ENCODE measurements around the gene MTFR2.
"Not testable (repeated sequence)": the region's sequence is repeated elsewhere in the genome, so short reads cannot be mapped to it uniquely, and the experiment has no call there.

The MTFR2 gene

GRCh38 chr6:136224974-136225373 lies 25.1 kb downstream of the MTFR2 start:
- H3K9me3 ChIP-seq (ENCODE audit: control insufficient read depth, insufficient read depth, low read length): not testable (repeated sequence)

GRCh38 chr6:136216503-136217401 lies 33.4 kb downstream of the MTFR2 start:
- no peaks in the 10 kb centered on the region for H3K4me1 ChIP-seq (ENCODE audit: insufficient read depth, low read length)

More at GRCh38 chr6:136224974-136225373, 25.1 kb downstream of the MTFR2 start:
- not testable (repeated sequence) for H3K9ac ChIP-seq (ENCODE audit: low read depth, low read length); H3K4me1 ChIP-seq (ENCODE audit: insufficient read depth, low read length); H3K36me3 ChIP-seq (ENCODE audit: insufficient read depth, low read length)

GRCh38 chr6:136213853-136214252 lies 36.3 kb downstream of the MTFR2 start:
- Histone ChIP-seq H3K9me3 (ENCODE audit: control insufficient read depth, insufficient read depth, low read length) (no peaks in the 10 kb centered on the region), H3K36me3 (ENCODE audit: insufficient read depth, low read length) (no peaks in the 10 kb centered on the region)

More at GRCh38 chr6:136216503-136217401, 33.4 kb downstream of the MTFR2 start:
- Histone ChIP-seq H3K9me3 (ENCODE audit: control insufficient read depth, insufficient read depth, low read length) (no peaks in the 10 kb centered on the region), H3K9ac (ENCODE audit: low read depth, low read length) (no peak overlapping the region), H3K36me3 (ENCODE audit: insufficient read depth, low read length) (no peaks in the 10 kb centered on the region)

GRCh38 chr6:136213012-136213539 lies 37.0 kb downstream of the MTFR2 start:
- H3K36me3 ChIP-seq (ENCODE audit: insufficient read depth, low read length): no peaks in the 10 kb centered on the region
- no peaks in the 10 kb centered on the region for H3K4me1 ChIP-seq (ENCODE audit: insufficient read depth, low read length)
- H3K9ac ChIP-seq (ENCODE audit: low read depth, low read length): no peak overlapping the region
- no peaks in the 10 kb centered on the region for H3K9me3 ChIP-seq (ENCODE audit: control insufficient read depth, insufficient read depth, low read length)

More at GRCh38 chr6:136213853-136214252, 36.3 kb downstream of the MTFR2 start:
- no peak overlapping the region for H3K9ac ChIP-seq (ENCODE audit: low read depth, low read length)
- no peaks in the 10 kb centered on the region for H3K4me1 ChIP-seq (ENCODE audit: insufficient read depth, low read length)

- H3K4me1 ChIP-seq (ENCODE audit: insufficient read depth, low read length): no peaks in the 10 kb centered on the region
- no peaks in the 10 kb centered on the region for H3K36me3 ChIP-seq (ENCODE audit: insufficient read depth, low read length)
- no peaks in the 10 kb centered on the region for H3K9me3 ChIP-seq (ENCODE audit: control insufficient read depth, insufficient read depth, low read length)
- H3K9ac ChIP-seq (ENCODE audit: low read depth, low read length): no peak overlapping the region
Observed at GRCh38 chr6:136212608-136213007, 37.5 kb downstream of the MTFR2 start.

GRCh38 chr6:136210398-136211165 lies 39.5 kb downstream of the MTFR2 start:
- no peaks in the 10 kb centered on the region for H3K36me3 ChIP-seq (ENCODE audit: insufficient read depth, low read length)
- no peaks in the 10 kb centered on the region for H3K4me1 ChIP-seq (ENCODE audit: insufficient read depth, low read length)
- no peak overlapping the region for H3K9ac ChIP-seq (ENCODE audit: low read depth, low read length)
- no peaks in the 10 kb centered on the region for H3K9me3 ChIP-seq (ENCODE audit: control insufficient read depth, insufficient read depth, low read length)

- Histone ChIP-seq H3K9ac (ENCODE audit: low read depth, low read length) (no peak overlapping the region), H3K36me3 (ENCODE audit: insufficient read depth, low read length) (no peaks in the 10 kb centered on the region), H3K4me1 (ENCODE audit: insufficient read depth, low read length) (no peaks in the 10 kb centered on the region), H3K9me3 (ENCODE audit: control insufficient read depth, insufficient read depth, low read length) (no peaks in the 10 kb centered on the region)
Observed at GRCh38 chr6:136209496-136209895, 40.6 kb downstream of the MTFR2 start.

GRCh38 chr6:136208783-136209182 lies 41.3 kb downstream of the MTFR2 start:
- Histone ChIP-seq H3K9ac (ENCODE audit: low read depth, low read length) (no peak overlapping the region), H3K4me1 (ENCODE audit: insufficient read depth, low read length) (no peaks in the 10 kb centered on the region), H3K36me3 (ENCODE audit: insufficient read depth, low read length) (no peaks in the 10 kb centered on the region), H3K9me3 (ENCODE audit: control insufficient read depth, insufficient read depth, low read length) (no peaks in the 10 kb centered on the region)

GRCh38 chr6:136201732-136202131 lies 48.4 kb downstream of the MTFR2 start:
- Histone ChIP-seq H3K9ac (ENCODE audit: low read depth, low read length) (no peak overlapping the region), H3K9me3 (ENCODE audit: control insufficient read depth, insufficient read depth, low read length) (no peaks in the 10 kb centered on the region), H3K36me3 (ENCODE audit: insufficient read depth, low read length) (no peaks in the 10 kb centered on the region), H3K4me1 (ENCODE audit: insufficient read depth, low read length) (no peaks in the 10 kb centered on the region)

- H3K9ac ChIP-seq (ENCODE audit: low read depth, low read length): no peak overlapping the region
- no peaks in the 10 kb centered on the region for H3K36me3 ChIP-seq (ENCODE audit: insufficient read depth, low read length)
- peaks cover 6% of the 10 kb centered on the region; the same call in 1 of the 2 replicates for H3K4me1 ChIP-seq (ENCODE audit: insufficient read depth, low read length)
- no peaks in the 10 kb centered on the region for H3K9me3 ChIP-seq (ENCODE audit: control insufficient read depth, insufficient read depth, low read length)
Observed at GRCh38 chr6:136192902-136193301, 57.2 kb downstream of the MTFR2 start.

- H3K4me1 ChIP-seq (ENCODE audit: insufficient read depth, low read length): peaks cover 6% of the 10 kb centered on the region; the same call in 1 of the 2 replicates
- H3K9me3 ChIP-seq (ENCODE audit: control insufficient read depth, insufficient read depth, low read length): no peaks in the 10 kb centered on the region
- no peaks in the 10 kb centered on the region for H3K36me3 ChIP-seq (ENCODE audit: insufficient read depth, low read length)
- no peak overlapping the region for H3K9ac ChIP-seq (ENCODE audit: low read depth, low read length)
Observed at GRCh38 chr6:136191606-136192312, 58.4 kb downstream of the MTFR2 start.

- Histone ChIP-seq H3K9me3 (ENCODE audit: control insufficient read depth, insufficient read depth, low read length) (no peaks in the 10 kb centered on the region), H3K36me3 (ENCODE audit: insufficient read depth, low read length) (no peaks in the 10 kb centered on the region), H3K4me1 (ENCODE audit: insufficient read depth, low read length) (peaks cover 6% of the 10 kb centered on the region; the same call in 1 of the 2 replicates), H3K9ac (ENCODE audit: low read depth, low read length) (no peak overlapping the region)
Observed at GRCh38 chr6:136189104-136189503, 61.0 kb downstream of the MTFR2 start.

- H3K36me3 ChIP-seq (ENCODE audit: insufficient read depth, low read length): no peaks in the 10 kb centered on the region
- H3K9ac ChIP-seq (ENCODE audit: low read depth, low read length): no peak overlapping the region
- H3K4me1 ChIP-seq (ENCODE audit: insufficient read depth, low read length): peaks cover 6% of the 10 kb centered on the region; the same call in 1 of the 2 replicates
- no peaks in the 10 kb centered on the region for H3K9me3 ChIP-seq (ENCODE audit: control insufficient read depth, insufficient read depth, low read length)
Observed at GRCh38 chr6:136188486-136188885, 61.6 kb downstream of the MTFR2 start.

- Histone ChIP-seq H3K9ac (ENCODE audit: low read depth, low read length) (no peak overlapping the region), H3K36me3 (ENCODE audit: insufficient read depth, low read length) (no peaks in the 10 kb centered on the region), H3K4me1 (ENCODE audit: insufficient read depth, low read length) (peaks cover 6% of the 10 kb centered on the region; the same call in 1 of the 2 replicates), H3K9me3 (ENCODE audit: control insufficient read depth, insufficient read depth, low read length) (no peaks in the 10 kb centered on the region)
Observed at GRCh38 chr6:136186363-136186762, 63.7 kb downstream of the MTFR2 start.
